ENCODE results near the gene AEBP2. TPM values are rescaled to one million over a fixed set of nuclear protein-coding genes. Genes with fewer than 3 reads are reported as not detected.

AEBP2 gene
- total and polyA plus RNA-seq, 2 of the 4 experiments (the other 2 are of a cell fraction): 15.5 to 21.7 TPM

- H2AFZ ChIP-seq (replicated peaks; ENCODE audit: low read length, poor library complexity): no peak overlapping the region
- no peak overlapping the region for H3K56ac ChIP-seq (ENCODE audit: extremely low read depth, insufficient read depth, low read length)
- peaks cover 8% of the 10 kb centered on the region for H3K36me3 ChIP-seq (ENCODE audit: control insufficient read depth, insufficient read depth, low read length)
- no peak for TF ChIP-seq MAZ (IDR thresholded peaks at IDR 0.05; ENCODE audit: borderline replicate concordance, low read depth, low read length)
- no peak for TF ChIP-seq CHD1 (IDR thresholded peaks at IDR 0.05; ENCODE audit: low read depth, low read length)
- peak; percentile 38 for TF ChIP-seq RAD21 (IDR thresholded peaks at IDR 0.05; ENCODE audit: low read length)
- TF ChIP-seq CTCF (conservative IDR thresholded peaks at IDR 0.05; ENCODE audit: low read depth, low read length): peak; percentile 37
- TF ChIP-seq POLR2A (IDR thresholded peaks at IDR 0.05; ENCODE audit: low read depth, low read length): no peak
- no peak for TF ChIP-seq MAFK (IDR thresholded peaks at IDR 0.05; ENCODE audit: low read depth, low read length)
- no peak for TF ChIP-seq NFE2L2 (IDR thresholded peaks at IDR 0.05; ENCODE audit: low read depth, low read length)
- no peak for TF ChIP-seq MXI1 (IDR thresholded peaks at IDR 0.05; ENCODE audit: borderline replicate concordance, low read depth, low read length)
- no peak overlapping the region for H4K8ac ChIP-seq (ENCODE audit: low read depth in 2 of 2, low read length in 2 of 2)
- no peak overlapping the region for H2AK5ac ChIP-seq (ENCODE audit: low read depth, low read length)
- peaks cover 35 to 70% of the 10 kb centered on the region in 2 experiments for H3K79me1 ChIP-seq (ENCODE audit: low read depth in 1 of 2, low read length in 2 of 2)
- H3K9me1 ChIP-seq (ENCODE audit: insufficient read depth, low read length): peaks cover 17% of the 10 kb centered on the region
- H4K20me1 ChIP-seq (ENCODE audit: insufficient read depth, low read length): no peaks in the 10 kb centered on the region; the same call in 1 of the 2 replicates
- no peak overlapping the region for H2BK20ac ChIP-seq (ENCODE audit: low read depth, low read length)
- WGBS, 2 experiments (ENCODE audit: extremely low coverage in 2 of 2, insufficient read length in 1 of 2): no CpG with 5 or more reads among the region's 1 CpG
- H4K91ac ChIP-seq (ENCODE audit: insufficient read depth, low read depth, low read length): no peak overlapping the region
- H3K27ac ChIP-seq (ENCODE audit: insufficient read depth, low read length): no peak overlapping the region
- BruUV-seq (replicated peaks): no TSS peak
- no peak overlapping the region for H3K4ac ChIP-seq (ENCODE audit: low read depth, low read length)
- H2AK9ac ChIP-seq (replicated peaks; ENCODE audit: low read depth, low read length, poor library complexity): no peak overlapping the region
- no peak overlapping the region for H3K14ac ChIP-seq (replicated peaks; ENCODE audit: low read depth, low read length)
- in situ Hi-C loops (cut with MboI; ENCODE audit: low sequenced_read_pairs): no loop called here
- no peak overlapping the region for H3K9ac ChIP-seq (ENCODE audit: low read depth, low read length)
- no peak overlapping the region for H3K4me2 ChIP-seq (ENCODE audit: low read depth, low read length)
- intact Hi-C loops (cut with micrococcal nuclease): loop anchor here (2.0 to 5.0 kb wide), 2 partner anchors 134 to 231 kb away; no protein-coding TSS in a partner anchor
- ATAC-seq (ENCODE audit: low read depth): peak; percentile 70
- no peak overlapping the region for H3K4me3 ChIP-seq (ENCODE audit: insufficient read depth, low read depth, low read length)
- no peak overlapping the region for H2BK5ac ChIP-seq (ENCODE audit: low read depth, low read length, poor library complexity, severe bottlenecking)
- H3K4me1 ChIP-seq (ENCODE audit: control insufficient read depth, insufficient read depth, low read length): peaks cover 5% of the 10 kb centered on the region; the same call in 1 of the 2 replicates
- no peak overlapping the region for H4K5ac ChIP-seq (ENCODE audit: low read depth, low read length)
- no peaks in the 10 kb centered on the region for H3K27me3 ChIP-seq (ENCODE audit: control insufficient read depth, insufficient read depth, low read length)
- peak; percentile 19 for DNase-seq
- POLR2A ChIA-PET (ENCODE audit: unreplicated experiment): no interaction called here
- no peak overlapping the region for H2BK120ac ChIP-seq (ENCODE audit: low read depth, low read length)
- no peak overlapping the region for H3K23ac ChIP-seq (ENCODE audit: low read depth, low read length)
- CTCF ChIA-PET: interaction anchor here (0.6 kb wide), 1 partner anchor 346 kb away, joined by 3 read pairs; no protein-coding TSS in a partner anchor
- H2BK15ac ChIP-seq (ENCODE audit: low read depth, low read length): no peak overlapping the region
- dilution Hi-C loops (cut with HindIII; ENCODE audit: low sequenced_read_pairs, unreplicated experiment): no loop called here
- H3K9me3 ChIP-seq (ENCODE audit: control insufficient read depth, insufficient read depth, low read length): no peaks in the 10 kb centered on the region
- no peak overlapping the region for H3K18ac ChIP-seq (ENCODE audit: low read depth, low read length)
These were observed 68.5 kb downstream of the AEBP2 start for GRCh38 chr12:19507823-19508222.

Measured in IMR-90 (cell line).